SK-N-MC (cell line): ENCODE data around the gene GALNT5.

Source experiments
- FOXP2 ChIP-seq: optimal IDR thresholded peaks from 2 replicates; pipeline ENCODE3; 2011; ENCODE audit warnings: mild to moderate bottlenecking, moderate library complexity; ENCODE audit not compliant: insufficient read depth; ENCODE audit errors: extremely low read length, control extremely low read depth
- POLR2AphosphoS5 ChIP-seq: IDR thresholded peaks from 2 replicates; pipeline ENCODE4 v1.6.1; 2012; ENCODE audit warnings: mild to moderate bottlenecking, low read depth, low read length, borderline replicate concordance

DNA sequence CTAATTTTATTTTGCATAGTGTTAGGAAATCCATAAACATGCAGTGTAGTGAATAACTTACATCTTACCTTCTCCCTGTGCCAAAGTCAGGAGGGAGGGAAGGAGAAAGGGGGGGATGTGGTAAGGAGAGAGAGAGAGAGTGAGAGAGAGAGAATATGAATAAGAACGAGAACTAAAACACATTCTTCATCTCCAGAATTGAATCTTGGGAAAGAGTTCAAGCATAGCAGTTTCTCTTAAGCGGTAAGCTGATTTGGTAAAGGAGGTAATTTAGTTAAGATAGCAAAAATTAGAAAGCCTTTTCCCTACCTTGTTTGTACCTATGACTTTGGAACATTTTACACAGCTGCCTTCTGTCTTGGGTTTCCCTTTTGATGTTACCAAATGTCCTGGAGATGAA is 52.4 kb downstream of the GALNT5 start:
- TF ChIP-seq POLR2AphosphoS5 (no peak), FOXP2 (no peak)
